Activated T-cell treated with anti-CD3 and anti-CD28 coated beads for 24 hours (primary cell): Measurements from ENCODE around the gene EID3.
"Not testable (repeated sequence)": the region's sequence is repeated elsewhere in the genome, so short reads cannot be mapped to it uniquely, and the experiment has no call there.

Experiments used
- DNase-seq: peaks from one replicate; pipeline ENCODE4 v3.0.0-alpha.2; 2020; ENCODE audit warnings: low read depth

The EID3 gene

DNA sequence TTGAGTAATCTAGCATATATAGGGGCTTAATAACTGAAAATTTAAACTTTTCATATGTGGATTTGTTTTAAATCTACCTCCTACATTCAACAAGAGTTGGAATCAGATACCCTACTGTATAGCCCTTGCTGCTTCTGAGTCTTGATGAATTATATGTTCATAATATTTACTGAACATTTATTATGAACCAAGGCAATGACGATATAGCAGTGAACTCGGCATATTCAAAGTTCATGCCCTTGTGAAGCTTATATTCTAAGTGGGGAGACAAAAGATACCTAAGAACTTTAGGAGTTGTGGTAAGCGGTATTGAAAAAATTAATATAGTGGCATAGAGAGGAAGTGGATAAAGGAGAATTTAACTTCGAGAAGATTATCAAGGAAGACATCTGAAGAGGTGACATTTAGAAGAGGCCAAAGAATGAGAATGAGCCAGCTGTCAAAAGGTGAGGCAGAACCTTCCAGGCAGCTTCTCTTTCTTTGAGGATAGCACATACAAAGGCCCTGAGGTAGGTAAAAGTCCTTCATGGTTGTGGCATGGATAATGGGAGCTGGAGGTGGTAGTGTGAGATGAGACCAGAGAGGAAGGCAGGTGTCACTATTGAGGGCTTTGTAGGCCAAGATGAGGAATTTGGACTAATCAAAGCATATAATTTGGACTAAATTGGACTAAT is 10.2 kb downstream of the EID3 start:
- no peak for DNase-seq

DNA sequence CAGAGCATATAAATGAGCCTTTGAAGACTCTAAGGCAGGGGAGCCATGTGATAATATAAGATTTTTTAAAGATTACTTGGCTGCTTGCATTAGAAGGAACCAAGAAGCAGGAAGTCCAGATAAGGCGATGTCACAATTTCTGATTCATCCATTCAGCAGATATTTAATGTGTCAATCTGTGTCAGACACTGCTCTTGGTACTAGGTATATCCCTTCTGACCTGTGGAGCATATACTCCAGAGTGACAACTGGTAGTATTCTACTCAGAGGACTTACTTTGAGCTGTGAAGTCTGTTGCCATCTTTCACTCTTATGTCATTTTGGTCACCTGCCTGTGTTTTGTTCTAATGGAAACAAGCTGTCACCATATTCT is 10.7 kb downstream of the EID3 start:
- DNase-seq: no peak

DNA sequence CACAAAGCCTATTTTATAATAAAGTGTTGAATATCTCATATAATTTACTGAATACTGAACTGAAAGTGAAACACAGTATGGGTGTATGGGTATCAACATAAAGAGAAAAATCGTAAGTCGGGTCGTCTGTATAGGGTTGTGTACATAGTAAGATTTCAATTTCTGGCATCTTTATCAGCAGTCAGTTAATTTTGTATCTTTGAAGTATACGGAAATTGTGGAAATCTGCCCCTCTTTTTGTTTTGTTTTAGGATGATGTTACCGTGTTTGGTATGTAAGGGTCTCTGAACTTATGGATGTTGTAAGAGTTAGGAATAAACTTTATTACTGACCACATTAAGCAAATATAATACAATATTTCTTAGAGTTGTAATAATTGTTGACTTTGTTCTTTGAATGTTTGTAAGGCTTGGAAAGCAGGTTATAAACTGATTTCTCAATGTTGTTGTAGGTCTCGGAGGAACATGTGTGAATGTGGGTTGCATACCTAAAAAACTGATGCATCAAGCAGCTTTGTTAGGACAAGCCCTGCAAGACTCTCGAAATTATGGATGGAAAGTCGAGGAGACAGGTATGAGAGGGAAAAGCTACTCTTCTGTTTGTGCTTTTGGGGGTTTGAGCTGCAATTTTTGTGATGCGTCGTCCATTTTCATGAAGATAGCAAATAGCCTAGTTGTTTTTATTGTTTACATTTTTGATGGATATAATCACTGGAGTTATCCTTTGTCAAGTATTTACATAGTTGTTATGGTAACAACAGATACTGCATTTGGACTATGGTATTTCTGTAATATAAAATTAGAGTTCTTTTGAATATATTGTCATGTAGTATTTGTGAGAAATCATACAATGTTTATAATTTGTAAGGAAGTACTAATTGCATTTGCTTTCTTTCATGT is 12.0 kb downstream of the EID3 start:
- DNase-seq: no peak

DNA sequence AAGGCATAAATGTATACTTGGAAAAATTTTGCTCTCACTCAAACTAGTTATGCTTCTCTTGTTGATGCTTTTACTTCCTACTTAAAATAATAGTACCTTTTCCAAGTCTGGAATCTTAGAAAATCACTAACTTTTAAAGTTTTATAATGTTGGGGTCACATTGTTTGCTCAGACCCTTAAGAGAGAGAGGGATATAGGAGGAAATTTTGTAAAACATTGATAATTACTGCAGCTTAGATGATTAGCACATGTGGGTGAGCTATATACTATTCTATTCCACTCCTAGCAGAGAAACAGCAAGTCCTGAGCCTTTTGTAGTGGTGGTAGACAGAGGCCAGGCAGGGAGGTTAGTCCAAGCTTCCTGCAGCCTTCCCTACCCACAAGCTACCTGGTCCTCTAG is 13.4 kb downstream of the EID3 start:
- DNase-seq: no peak

DNA sequence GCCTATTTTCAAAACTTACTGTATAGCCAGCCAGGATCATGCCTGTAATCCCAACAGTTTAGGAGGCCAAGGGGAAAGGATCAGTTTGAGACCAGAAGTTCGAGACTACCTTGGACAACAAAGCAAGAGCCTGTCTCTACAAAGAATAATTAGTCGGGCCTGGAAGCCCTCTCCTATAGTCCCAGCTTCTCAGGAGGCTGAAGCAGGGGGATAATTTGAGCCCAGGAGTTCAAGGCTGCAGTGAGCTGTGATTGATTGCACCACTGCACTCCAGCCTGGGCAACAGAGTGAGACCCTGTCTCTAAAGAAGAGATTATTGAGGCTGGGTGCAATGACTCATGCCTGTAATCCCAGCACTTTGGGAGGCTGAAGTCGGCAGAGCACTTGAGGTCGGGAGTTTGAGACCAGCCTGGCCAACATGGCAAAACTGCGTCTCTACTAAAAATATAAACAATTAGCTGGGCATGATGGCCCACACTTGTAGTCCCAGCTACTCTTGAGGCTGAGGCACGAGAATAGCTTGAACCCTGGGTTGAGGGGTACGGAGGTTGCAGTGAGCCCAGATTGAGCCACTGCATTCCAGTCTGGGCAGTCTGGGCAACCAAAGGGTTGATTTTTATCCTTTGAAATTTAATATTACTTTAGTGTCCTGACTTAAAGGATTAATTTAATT is 14.1 kb downstream of the EID3 start:
- DNase-seq: no peak

DNA sequence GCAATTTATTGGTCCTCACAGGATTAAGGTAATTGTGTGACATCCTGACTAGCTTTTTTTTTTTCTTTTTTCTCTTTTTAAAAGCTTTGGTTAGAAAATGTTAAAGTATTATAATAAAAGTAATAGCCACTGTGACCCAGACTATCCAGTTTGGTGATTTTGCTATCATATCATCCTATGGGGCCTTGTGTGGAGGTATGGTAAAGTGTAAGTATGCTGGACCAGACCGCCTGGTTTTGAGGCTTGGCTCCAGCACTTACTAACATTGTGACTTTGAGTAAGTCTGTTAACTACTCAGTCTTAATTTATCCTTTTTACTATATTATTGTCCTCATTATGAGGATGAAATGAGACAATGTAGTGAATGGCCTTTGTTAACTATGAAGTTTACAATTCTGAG is 15.5 kb downstream of the EID3 start:
- no peak for DNase-seq

DNA sequence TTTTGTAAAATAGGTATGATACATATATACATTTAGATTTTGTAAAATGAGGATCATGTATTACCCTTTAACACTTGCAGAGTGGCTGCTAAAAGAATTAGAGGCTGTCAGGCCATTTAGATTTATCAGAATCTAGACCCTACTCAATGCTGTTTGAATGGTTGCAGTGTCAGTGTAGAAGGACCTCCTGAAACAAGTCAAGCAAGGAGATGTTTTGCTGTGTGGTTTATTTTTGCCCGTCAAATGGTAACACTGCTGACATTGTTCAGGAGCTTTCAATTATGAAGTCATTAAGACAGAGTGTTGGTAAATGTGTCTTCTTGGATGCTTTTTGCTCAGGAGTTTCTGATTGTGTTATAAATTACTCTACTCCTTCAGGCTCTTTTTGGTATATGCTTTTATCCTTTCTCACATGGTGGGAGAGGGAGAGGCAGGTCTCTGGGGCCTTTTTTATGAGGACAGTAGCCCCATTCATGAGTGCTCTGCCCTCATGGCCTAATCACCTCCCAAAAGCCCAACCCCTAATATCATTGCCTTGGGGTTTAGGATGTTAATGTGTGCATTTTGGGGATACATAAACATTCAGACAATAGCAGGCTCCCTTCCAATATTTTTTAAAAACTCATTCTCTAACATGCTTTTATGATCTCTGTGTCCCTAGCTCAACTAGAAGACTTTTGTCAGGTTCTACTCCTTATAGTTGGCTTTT is 16.5 kb downstream of the EID3 start:
- no peak for DNase-seq

DNA sequence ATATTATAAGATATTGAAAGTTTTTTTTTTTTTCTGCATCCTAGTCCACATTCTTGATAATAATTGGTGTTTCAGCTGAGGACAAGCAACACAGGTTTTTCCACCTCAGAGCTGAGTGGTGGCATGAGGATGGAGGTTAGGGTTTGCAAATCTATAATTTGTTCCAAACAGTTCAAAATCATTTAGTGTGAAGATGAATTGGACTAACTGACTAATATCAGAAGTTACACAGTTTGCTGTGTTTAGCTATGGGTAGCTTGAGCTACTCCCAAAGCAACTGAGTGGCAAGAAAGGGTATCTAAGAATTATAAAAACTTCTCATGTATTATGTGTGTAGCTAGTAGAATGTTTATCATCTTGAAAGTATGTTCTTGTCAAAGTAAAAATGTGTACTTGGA is 17.1 kb downstream of the EID3 start:
- DNase-seq: no peak

DNA sequence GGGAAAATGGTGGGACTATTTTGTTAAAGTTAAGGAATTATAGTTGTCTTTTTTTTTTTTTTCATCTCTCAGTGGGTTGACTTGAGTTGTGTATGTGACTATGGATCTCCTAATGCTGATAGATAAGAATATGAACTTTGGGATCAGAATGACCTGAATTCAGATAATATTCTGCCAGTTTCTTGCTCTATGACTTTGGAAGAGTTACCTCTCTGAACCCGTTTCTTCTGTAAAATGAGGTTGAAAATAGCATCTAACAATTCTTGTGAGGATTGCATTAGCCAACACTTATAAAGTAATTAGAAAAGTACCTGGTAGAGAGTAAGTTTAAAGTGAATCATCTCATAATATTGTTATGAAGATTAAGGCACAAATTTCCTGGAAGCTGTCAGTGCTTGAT is 18.4 kb downstream of the EID3 start:
- no peak for DNase-seq

DNA sequence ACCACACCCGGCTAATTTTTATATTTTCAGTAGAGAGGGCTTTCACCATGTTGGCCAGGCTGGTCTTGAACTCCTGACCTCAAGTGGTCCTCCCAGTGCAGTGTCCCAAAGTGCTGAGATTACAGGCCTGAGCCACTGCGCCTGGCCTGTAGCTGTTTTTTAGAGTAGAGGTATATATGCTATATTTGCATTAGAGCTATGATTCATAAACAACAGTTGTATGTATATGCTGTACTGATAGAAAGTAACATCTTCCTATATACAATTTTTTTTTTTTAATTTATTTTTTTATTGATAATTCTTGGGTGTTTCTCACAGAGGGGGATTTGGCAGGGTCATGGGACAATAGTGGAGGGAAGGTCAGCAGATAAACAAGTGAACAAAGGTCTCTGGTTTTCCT is 19.0 kb downstream of the EID3 start:
- DNase-seq: not testable (repeated sequence)

DNA sequence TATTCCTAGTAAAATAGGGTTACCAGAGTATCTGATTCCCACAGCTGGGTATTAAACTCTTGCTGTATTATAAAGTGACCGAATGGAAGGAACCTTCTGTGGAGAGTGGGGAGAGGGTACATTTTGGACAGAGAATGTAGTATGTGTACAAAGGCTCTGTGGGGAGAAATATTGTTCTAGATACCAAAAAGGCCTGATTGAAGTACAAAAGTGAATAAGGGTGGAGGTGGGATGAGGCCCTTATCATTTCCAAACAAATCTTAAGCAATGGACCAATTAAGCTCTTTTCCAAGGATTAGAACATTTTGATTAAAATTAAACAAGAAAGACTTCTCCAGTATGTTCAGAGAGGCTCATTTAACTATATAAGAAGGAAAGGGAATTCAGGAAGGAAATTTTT is 20.4 kb downstream of the EID3 start:
- no peak for DNase-seq

DNA sequence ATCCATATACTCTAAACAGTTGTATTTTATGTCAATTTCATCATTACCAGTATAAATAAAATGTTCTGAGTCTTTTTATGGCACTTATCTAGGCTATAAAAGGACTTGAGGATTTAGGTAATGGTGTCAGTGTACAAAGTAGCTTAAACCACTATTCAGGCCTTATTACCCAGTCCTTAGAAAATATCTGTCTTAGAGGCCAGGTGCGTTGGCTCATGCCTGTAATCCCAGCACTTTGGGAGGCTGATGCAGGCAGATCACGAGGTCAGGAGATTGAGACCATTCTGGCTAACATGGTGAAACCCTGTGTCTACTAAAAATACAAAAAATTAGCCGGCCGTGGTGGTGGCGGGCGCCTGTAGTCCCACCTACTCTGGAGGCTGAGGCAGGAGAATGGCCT is 24.7 kb downstream of the EID3 start:
- DNase-seq: not testable (repeated sequence)

DNA sequence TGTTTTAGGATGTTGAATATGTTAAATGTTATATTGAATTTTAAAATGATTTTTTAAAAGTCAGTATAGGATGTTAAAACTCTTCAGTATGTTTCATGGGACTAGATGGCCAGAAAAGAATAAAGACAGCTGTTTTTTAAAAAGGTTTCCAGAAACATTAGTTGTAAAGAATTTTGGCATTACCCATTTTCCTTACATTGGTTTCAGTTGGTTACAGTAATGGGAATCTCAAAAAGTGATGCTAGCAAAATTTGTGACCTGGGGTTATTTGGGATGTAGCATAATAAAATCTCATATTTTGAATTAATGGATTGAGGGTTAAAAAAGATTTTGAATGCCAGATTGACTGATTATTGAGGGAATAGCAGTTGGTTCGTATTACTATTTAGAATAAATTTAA is 25.3 kb downstream of the EID3 start:
- DNase-seq: no peak

DNA sequence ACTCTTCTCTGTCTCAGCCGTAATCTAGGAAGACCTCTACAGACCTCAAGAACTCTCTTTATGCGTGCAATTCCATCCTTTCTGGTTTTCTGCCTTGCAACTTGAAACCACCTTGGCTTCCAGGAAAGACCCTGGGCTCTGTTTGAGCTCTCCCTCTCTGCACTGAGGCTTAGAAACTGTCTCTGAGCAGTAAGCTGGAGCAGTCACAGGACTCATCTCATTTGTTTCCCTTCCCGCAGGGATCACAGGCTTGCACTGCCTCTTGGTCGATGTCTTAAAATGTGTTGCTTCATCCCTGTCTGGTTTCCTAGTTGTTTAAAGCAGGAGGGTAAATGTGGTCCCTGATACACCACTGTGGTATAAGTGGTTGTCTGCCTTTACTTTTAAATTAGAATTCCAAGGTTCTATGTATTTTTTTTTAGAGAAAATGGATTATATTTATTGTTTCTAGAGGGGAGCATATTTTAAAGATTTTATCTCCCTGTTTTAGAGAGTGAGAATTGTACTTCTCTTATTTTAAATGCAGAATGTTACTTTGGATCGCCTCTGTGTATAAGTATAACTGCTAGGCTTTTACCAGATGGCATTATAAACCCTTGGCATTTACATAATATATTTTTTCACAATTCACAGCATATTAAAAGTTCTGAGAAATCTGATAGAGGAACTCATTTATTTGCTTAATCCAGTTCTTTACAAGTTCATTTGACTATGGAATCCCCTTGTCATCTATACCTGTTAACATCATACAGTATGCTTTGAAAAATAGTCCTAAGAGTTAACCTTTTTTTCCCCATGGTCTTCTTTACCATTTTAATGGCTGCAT is 26.4 kb downstream of the EID3 start:
- DNase-seq: no peak

DNA sequence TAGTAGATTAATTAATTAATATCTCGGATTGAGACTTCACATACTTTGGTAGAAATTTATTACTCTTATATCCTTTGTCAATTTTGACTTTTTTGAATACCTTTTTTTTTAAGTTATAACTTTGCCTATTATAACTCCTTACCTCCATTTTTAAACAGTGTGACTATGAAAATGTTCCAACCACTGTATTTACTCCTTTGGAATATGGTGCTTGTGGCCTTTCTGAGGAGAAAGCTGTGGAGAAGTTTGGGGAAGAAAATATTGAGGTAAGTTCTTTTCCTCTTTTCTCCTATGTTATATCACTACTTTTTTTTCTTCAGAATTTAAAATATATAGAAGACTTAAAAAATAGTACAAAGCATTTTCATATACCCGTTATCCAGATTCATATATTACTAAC is 27.8 kb downstream of the EID3 start:
- DNase-seq: no peak

DNA sequence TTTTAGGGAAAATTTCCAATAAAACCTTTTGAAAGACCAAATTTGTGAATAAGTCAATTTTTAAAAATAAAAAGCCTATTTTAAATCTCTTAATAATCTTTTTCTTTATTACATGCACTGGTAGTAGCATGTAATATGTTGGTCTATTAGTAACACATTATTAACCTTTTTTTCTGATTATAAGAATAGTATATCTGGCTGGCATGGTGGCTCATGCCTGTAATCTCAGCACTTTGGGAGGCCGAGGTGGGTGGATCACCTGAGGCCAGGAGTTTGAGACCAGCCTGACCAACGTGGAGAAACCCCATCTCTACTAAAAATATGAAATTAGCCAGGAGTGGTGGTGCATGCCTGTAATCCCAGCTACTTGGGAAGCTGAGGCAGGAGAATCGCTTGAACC is 28.7 kb downstream of the EID3 start:
- not testable (repeated sequence) for DNase-seq

DNA sequence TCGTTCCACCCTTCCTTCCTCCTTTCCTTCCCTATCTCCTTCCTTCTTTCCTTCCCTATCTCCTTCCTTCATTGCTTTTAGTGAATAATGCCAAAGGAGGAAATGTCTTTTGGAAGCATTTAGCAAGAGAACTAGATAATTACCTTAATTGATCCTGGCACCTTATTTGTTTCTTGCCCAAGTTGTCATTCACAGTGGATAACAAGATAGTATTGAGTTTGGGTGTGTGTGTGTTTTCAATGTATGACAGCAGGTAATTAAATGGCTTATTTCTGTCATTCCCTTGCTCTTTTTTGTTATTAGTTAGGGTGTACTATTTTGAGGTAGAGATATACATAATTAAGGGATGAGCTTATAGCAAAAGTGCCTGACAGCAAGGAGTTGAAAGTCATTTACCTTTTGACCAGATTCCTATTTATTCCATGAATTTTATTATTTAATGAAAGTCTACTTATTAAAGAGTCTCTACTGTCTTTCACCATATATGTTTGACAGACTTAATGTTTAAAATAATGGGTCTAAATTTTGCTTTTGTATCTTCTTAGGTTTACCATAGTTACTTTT is 30.2 kb downstream of the EID3 start:
- no peak for DNase-seq

DNA sequence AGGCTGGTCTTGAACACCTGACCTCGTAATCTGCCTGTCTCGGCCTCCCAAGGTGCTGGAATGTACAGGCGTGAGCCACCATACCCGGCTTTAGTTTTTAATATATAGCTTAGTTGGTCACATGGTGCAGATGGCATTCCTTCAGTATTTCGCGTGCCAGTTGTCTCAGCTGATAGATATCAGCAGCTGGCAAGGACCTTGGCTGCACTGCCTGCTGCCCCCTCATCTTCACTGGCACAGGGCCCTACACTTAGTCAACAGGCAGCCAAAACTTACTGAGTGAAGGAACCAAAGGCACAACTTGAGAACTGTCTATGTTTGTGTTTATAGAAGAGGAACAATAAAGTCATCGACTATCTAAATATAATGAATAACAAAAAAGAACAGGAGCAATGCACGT is 31.0 kb downstream of the EID3 start:
- DNase-seq: no peak

DNA sequence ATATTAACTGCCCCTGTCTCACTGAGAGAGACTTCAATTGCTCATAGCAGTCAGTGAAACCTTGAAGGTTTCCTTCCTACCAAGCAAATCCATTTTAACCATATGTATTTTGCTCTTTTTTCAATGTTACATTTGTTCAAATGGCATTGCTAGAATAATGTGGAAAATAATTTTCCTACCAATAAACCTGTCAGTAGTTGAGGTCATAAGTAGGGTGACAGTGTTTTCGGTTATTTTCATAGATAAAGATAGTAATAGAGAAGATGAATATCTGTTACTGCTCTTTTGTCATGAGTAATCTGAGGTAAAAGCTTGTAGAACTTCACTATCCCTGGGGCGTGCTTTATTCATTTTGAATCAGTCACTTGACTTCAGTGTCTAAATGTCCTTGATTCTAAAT is 32.6 kb downstream of the EID3 start:
- DNase-seq: no peak

DNA sequence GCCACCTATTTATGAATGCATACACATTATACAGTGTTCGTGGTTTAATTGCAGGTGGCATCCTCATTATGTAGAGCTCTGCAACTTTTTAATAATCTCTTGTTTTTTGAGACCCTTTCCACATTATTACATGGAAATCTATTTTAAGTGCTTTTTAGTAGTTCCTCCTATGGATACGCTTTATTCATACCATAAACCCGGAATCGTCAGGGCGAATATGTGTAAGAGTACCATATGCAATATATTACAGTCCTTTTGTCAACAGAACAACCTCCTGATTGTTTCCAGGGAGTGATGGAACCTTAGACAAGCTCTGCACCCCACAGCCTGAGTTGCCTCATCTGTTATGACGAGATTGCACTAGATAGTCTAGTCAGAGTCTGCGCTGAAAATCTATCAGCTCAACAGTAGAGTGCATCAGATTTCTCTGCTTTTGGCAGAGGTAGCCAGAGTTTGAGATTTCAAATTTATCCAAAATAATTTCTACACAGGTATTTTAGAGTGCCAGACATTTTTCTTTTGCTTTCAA is 33.6 kb downstream of the EID3 start:
- no peak for DNase-seq

DNA sequence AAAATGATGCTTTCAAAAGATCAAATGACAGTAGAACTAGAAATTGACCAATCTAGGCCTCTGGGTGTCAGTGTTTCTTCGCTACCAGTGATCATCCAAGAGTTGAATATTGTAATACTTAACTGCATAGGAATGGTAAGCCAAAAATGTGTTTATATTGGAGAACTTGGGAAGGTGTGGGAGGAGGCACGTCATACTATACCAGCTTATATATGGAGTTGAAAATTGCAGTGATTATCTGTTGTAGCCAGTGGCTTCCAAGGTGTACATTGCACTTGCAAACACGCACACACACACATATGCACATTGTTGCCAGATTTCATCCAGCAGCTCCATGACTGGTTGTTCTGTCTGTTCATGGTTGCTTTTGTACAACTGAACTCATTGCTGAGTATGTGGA is 36.1 kb downstream of the EID3 start:
- DNase-seq: no peak
